Nephron progenitor cell (in vitro differentiated cells): ENCODE data around the gene LENG9.

ENCODE experiments used
- DNase-seq: peaks from one replicate; pipeline ENCODE4 v3.0.0; 2021
- H3K27ac Mint-ChIP-seq: 2 replicates; pipeline ENCODE4 v1.8.0; 2021; ENCODE audit warnings: mild to moderate bottlenecking, moderate library complexity, mixed read lengths
- H3K27me3 Mint-ChIP-seq: 2 replicates; pipeline ENCODE4 v1.8.0; 2021; ENCODE audit warnings: mild to moderate bottlenecking, low read depth, mixed read lengths; ENCODE audit not compliant: poor library complexity
- H3K36me3 Mint-ChIP-seq: 2 replicates; pipeline ENCODE4 v1.8.0; 2021; ENCODE audit warnings: low read depth, mixed read lengths
- H3K4me1 Mint-ChIP-seq: 2 replicates; pipeline ENCODE4 v1.8.0; 2021; ENCODE audit warnings: mixed read lengths
- H3K4me3 Mint-ChIP-seq: 2 replicates; pipeline ENCODE4 v1.8.0; 2021; ENCODE audit warnings: mild to moderate bottlenecking, moderate library complexity, mixed read lengths
- H3K9me3 Mint-ChIP-seq: 2 replicates; pipeline ENCODE4 v1.8.0; 2021; ENCODE audit warnings: mild to moderate bottlenecking, moderate library complexity, mixed read lengths
- TF ChIP-seq, protein P1 (sequence below): fragments of 200-600 bp; sonication (generic); IDR thresholded peaks from 2 replicates; pipeline ENCODE4 v1.5.0; 2021; ENCODE audit warnings: antibody characterized with exemption

LENG9 gene

DNA sequence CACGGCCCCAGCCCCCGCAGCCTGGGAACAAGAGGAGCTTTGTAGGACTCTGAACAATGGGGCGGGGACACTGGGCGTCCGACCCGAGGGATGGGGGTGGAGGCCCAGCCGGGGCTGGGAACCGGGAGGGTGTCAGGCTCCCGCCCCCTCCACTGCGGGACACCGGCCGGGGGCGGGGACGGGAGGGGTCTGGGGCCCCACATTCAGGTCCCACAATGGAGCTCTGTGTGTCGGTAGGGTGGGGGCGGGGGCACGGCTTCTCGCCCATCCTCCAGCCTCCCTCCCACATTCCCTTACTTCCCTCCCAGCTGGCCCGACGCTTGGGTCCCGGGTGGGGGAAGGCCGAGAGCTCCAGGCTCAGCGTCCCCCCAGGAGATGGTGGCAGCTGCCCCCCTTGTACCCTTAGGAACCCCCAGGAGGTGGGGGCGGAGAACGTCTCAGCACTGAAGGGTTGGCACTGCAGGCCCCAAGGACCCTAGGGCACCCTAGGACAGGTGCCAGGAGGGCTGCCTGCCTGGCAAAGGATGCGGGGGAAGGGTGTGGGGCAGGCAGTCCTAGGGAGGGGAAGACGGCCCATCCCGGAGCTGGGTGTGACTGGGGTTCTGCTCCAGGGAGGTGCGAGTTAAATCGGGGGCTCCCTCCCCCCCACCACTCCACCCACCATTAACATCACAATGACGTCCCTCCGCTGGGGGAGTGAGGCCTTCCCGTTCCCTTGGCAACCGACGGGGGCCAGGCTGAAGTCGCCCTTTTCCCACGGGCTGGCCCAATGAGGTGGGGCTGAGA, 43.0 kb downstream of the LENG9 start:
- H3K4me1 Mint-ChIP-seq, result peaks cover 30% of the 10 kb centered on the region
- TF ChIP-seq, protein P1, sequence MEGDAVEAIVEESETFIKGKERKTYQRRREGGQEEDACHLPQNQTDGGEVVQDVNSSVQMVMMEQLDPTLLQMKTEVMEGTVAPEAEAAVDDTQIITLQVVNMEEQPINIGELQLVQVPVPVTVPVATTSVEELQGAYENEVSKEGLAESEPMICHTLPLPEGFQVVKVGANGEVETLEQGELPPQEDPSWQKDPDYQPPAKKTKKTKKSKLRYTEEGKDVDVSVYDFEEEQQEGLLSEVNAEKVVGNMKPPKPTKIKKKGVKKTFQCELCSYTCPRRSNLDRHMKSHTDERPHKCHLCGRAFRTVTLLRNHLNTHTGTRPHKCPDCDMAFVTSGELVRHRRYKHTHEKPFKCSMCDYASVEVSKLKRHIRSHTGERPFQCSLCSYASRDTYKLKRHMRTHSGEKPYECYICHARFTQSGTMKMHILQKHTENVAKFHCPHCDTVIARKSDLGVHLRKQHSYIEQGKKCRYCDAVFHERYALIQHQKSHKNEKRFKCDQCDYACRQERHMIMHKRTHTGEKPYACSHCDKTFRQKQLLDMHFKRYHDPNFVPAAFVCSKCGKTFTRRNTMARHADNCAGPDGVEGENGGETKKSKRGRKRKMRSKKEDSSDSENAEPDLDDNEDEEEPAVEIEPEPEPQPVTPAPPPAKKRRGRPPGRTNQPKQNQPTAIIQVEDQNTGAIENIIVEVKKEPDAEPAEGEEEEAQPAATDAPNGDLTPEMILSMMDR, result no peak
- peak; percentile 50 for DNase-seq
- H3K4me3 Mint-ChIP-seq, result no peak overlapping the region
- no peaks in the 10 kb centered on the region for H3K36me3 Mint-ChIP-seq
- no peaks in the 10 kb centered on the region for H3K9me3 Mint-ChIP-seq
- no peak overlapping the region for H3K27ac Mint-ChIP-seq
- peaks cover 65% of the 10 kb centered on the region for H3K27me3 Mint-ChIP-seq

DNA sequence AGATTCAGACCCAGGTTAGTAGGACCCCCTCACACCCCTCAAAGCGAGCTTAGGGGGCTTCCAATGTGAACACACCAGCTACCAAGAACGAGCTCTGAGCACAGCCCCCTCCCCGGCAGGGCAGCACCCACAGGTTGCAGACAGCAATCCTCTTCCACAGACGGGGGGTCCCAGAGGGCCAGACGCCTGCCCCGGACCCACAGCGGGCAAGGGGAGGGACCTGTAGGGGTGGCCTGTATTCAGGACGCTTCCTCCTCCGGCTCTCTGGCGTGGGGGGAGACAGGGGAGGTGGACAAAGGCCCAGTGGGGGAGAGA, 43.6 kb downstream of the LENG9 start:
- no peaks in the 10 kb centered on the region for H3K36me3 Mint-ChIP-seq
- no peak overlapping the region for H3K27ac Mint-ChIP-seq
- peaks cover 63% of the 10 kb centered on the region for H3K27me3 Mint-ChIP-seq
- TF ChIP-seq, protein P1, result no peak
- peaks cover 30% of the 10 kb centered on the region for H3K4me1 Mint-ChIP-seq
- H3K4me3 Mint-ChIP-seq, result peak overlapping the region; percentile 25
- H3K9me3 Mint-ChIP-seq, result no peaks in the 10 kb centered on the region
- DNase-seq, result no peak

DNA sequence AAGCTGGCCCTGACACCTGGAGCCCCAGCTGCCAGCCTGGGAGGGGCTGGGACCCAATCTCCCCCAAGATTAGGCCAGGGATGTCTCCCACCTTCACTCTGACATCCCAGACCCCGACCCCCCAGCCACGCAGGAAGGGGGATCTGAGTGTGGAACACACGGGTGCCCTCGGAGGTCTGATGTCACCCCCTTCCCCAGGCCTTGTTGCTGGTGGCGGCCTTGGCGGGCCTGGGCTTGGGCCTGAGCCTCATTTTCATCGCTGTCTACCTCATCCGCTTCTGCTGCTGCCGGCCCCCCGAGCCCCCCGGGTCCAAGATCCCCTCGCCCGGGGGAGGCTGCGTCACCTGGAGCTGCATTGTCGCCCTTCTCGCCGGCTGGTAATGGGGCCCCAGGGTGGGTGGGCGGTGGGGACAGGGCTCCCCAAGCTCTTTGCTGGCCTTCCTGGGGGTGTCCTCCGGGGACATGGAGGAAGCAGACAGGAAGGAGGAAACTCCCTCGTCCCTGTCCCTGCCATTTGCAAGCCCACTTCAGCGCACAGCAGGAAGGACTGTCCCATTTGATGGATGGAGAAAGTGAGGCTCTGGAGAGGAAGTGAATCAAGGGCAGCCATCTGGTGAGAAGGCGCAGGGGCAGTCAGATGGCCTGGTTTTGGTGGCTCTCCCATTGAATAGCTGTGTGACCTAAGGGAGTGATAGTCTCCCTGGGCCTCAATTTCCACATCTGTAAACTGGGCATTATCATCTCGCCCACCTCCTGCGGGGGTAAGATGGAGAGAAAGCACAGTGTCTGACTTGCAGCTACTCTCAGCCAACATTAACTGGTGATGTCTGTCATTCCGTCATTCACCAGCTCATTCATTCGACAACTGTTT, 44.4 kb downstream of the LENG9 start:
- DNase-seq, result no peak
- TF ChIP-seq, protein P1, result no peak
- H3K4me1 Mint-ChIP-seq, result peaks cover 30% of the 10 kb centered on the region
- no peak overlapping the region for H3K27ac Mint-ChIP-seq
- H3K36me3 Mint-ChIP-seq, result peaks cover 2% of the 10 kb centered on the region
- H3K27me3 Mint-ChIP-seq, result peaks cover 68% of the 10 kb centered on the region
- peak overlapping the region; percentile 25 for H3K4me3 Mint-ChIP-seq
- H3K9me3 Mint-ChIP-seq, result peaks cover 2% of the 10 kb centered on the region

DNA sequence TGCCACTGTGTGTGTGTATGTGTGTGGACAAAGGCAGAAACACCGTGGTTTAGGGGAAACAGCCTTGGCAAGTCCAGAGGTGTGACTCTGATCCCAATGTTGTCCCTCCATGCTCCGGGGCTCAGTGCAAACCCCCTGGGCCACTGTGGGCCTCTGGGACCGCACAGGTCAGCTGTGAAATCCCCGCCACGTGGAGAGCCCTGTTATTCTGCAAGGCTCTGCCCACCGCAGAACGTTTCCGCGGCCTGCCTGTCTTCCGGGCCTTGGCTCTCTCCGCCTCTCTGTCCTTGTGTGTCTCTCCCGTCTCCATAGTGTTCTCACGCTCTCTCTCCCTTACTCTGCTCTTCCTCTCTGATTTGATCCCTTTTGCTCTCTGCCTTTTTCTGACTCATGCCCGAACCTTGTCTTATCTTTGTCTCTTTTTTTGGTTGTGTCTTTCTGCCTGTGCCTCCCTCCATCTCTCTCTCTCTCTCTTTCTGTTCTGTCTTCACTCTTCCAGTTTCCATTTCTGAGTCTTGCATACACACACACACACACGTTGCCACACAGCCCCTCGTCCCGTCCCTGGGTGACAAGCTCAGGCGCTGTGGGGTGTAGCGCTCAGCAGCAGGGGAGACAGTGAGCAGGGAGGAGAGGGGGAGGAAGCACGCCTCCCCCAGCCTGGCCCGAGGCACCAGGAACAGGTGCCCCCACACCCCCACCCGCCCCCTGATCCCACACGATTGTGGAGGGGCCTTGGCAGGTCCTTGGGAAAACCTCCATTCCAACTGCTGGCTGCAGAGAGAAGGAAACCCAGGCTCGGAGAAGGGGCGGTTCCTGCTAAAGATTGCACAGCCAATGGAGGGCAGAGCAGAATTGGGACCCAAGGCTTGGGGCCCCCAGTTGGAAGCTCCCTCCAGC, 45.3 kb downstream of the LENG9 start:
- TF ChIP-seq, protein P1, result no peak
- H3K4me1 Mint-ChIP-seq, result peaks cover 30% of the 10 kb centered on the region
- no peak overlapping the region for H3K27ac Mint-ChIP-seq
- H3K27me3 Mint-ChIP-seq, result peaks cover 73% of the 10 kb centered on the region
- H3K4me3 Mint-ChIP-seq, result peak overlapping the region; percentile 16
- peaks cover 10% of the 10 kb centered on the region for H3K9me3 Mint-ChIP-seq
- DNase-seq, result no peak
- H3K36me3 Mint-ChIP-seq, result peaks cover 5% of the 10 kb centered on the region

DNA sequence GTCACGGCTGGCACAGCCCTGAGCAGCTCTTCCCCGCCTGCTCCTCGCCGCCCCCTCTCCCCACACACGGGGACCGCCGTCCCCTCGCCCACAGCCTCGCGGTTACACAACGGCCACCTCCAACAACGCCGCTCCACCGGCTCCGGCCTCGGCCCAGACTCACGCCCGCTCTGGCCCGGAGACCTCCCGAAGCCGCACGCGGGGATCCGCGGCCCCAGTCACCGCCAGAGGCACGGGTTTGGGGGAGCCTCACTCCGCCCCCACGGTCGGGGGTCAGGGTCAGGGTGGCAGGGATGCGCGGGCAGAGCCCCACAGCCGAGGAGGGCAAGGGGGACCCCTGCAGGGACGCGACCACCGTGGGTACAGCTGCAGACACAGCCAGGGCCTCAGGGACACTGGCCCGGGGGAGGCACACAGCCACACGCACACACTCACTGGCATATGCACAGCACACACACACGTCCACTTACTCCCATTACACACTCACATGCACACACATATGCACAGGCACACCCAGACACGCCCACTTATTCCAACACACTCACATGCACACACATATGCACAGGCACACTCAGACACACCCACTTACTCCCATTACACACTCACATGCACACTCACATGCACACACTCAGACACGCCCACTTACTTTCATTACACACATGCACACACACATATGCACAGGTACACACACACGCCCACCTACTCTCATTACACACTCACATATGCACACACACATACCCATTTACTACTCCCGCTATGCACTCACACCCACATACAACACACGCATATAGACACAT, 46.7 kb downstream of the LENG9 start:
- no peak overlapping the region for H3K27ac Mint-ChIP-seq
- TF ChIP-seq, protein P1, result no peak
- peaks cover 5% of the 10 kb centered on the region for H3K36me3 Mint-ChIP-seq
- H3K9me3 Mint-ChIP-seq, result peaks cover 13% of the 10 kb centered on the region
- H3K4me3 Mint-ChIP-seq, result peak overlapping the region; percentile 59
- peaks cover 78% of the 10 kb centered on the region for H3K27me3 Mint-ChIP-seq
- peaks cover 30% of the 10 kb centered on the region for H3K4me1 Mint-ChIP-seq
- DNase-seq, result no peak
